ENCODE data around the gene NHSL1. TPM values are rescaled to one million over a fixed set of nuclear protein-coding genes. Genes with fewer than 3 reads are reported as not detected.

NHSL1 gene
- total and polyA plus RNA-seq, 7 donors = 0.08 to 2.3 (median 1.2) TPM

- Histone ChIP-seq H3K27ac (no peak overlapping the region), H3K4me3 (no peak overlapping the region), H3K27me3 (ENCODE audit: insufficient read depth in 3 of 3, low read length in 2 of 3) (peaks cover 0 to 2% (median 0%) of the 10 kb centered on the region in 3 donors), H3K36me3 (ENCODE audit: insufficient read depth in 1 of 2, low read depth in 1 of 2) (no peaks in the 10 kb centered on the region), H3K9me3 (no peaks in the 10 kb centered on the region), H3K4me1 (no peaks in the 10 kb centered on the region)
- DNase-seq = no peak
- no peak for TF ChIP-seq CTCF (IDR thresholded peaks at IDR 0.05)
- intact Hi-C loops (cut with DNase I) = no loop called here
- ATAC-seq = no peak
- WGBS, 3 donors = 93 to 95% (median 94%) methylated on average over 12 of the region's 12 CpGs
Measured at GRCh38 chr6:138515657-138516248, 16.5 kb upstream of the NHSL1 start.

GRCh38 chr6:138514860-138515540 lies 15.7 kb upstream of the NHSL1 start:
- DNase-seq (no peak), ATAC-seq (no peak)
- no peaks in the 10 kb centered on the region for H3K36me3 ChIP-seq (ENCODE audit: insufficient read depth in 1 of 2, low read depth in 1 of 2)
- H3K4me3 ChIP-seq = no peak overlapping the region
- no peaks in the 10 kb centered on the region for H3K9me3 ChIP-seq
- 91 to 95% (median 92%) methylated on average over 9 of the region's 9 CpGs for WGBS, 3 donors
- H3K27me3 ChIP-seq (ENCODE audit: insufficient read depth in 3 of 3, low read length in 2 of 3) = peaks cover 0 to 2% (median 0%) of the 10 kb centered on the region in 3 donors
- H3K27ac ChIP-seq = no peak overlapping the region
- TF ChIP-seq CTCF (IDR thresholded peaks at IDR 0.05) = no peak
- intact Hi-C loops (cut with DNase I) = loop anchor here in 1 of 2 donors (5.0 kb wide), 1 partner anchor 398 kb away; no protein-coding TSS in a partner anchor
- no peaks in the 10 kb centered on the region for H3K4me1 ChIP-seq

GRCh38 chr6:138512609-138513008 lies 13.3 kb upstream of the NHSL1 start:
- H3K4me1 ChIP-seq = no peaks in the 10 kb centered on the region
- WGBS, 3 donors = 60 to 66% (median 64%) methylated on average over 8 of the region's 8 CpGs
- no peak overlapping the region for H3K27ac ChIP-seq

GRCh38 chr6:138510093-138510492 lies 10.8 kb upstream of the NHSL1 start:
- Histone ChIP-seq H3K27me3 (ENCODE audit: insufficient read depth in 3 of 3, low read length in 2 of 3) (no peaks in the 10 kb centered on the region), H3K4me3 (no peak overlapping the region), H3K36me3 (ENCODE audit: insufficient read depth in 1 of 2, low read depth in 1 of 2) (no peaks in the 10 kb centered on the region), H3K27ac (no peak overlapping the region), H3K9me3 (no peaks in the 10 kb centered on the region), H3K4me1 (no peaks in the 10 kb centered on the region)
- TF ChIP-seq CTCF (IDR thresholded peaks at IDR 0.05) = no peak
- 76 to 79% (median 77%) methylated on average over 3 of the region's 3 CpGs for WGBS, 3 donors
- intact Hi-C loops (cut with DNase I) = loop anchor here in 1 of 2 donors (5.0 kb wide), 1 partner anchor 393 kb away; no protein-coding TSS in a partner anchor
- ATAC-seq (no peak), DNase-seq (no peak)

More at GRCh38 chr6:138512609-138513008, 13.3 kb upstream of the NHSL1 start:
- DNase-seq (no peak), ATAC-seq (no peak)
- intact Hi-C loops (cut with DNase I) = loop anchor here in 1 of 2 donors (5.0 kb wide), 1 partner anchor 395 kb away; no protein-coding TSS in a partner anchor
- Histone ChIP-seq H3K9me3 (no peaks in the 10 kb centered on the region), H3K27me3 (ENCODE audit: insufficient read depth in 3 of 3, low read length in 2 of 3) (no peaks in the 10 kb centered on the region), H3K4me3 (no peak overlapping the region), H3K36me3 (ENCODE audit: insufficient read depth in 1 of 2, low read depth in 1 of 2) (no peaks in the 10 kb centered on the region)
- no peak for TF ChIP-seq CTCF (IDR thresholded peaks at IDR 0.05)

Measured in psoas muscle (tissue), 8 donors.